Endodermal cell (in vitro differentiated cells): ENCODE results near the gene RPS6KB2. TPM values are rescaled to one million over a fixed set of nuclear protein-coding genes. Genes with fewer than 3 reads are reported as not detected.

Source experiments
- DNase-seq: peaks from one replicate; pipeline ENCODE4 v3.0.0-alpha.2; 2017
- H3K27ac ChIP-seq: 2 replicates; pipeline ENCODE4 v1.5.1; 2013; ENCODE audit warnings: mild to moderate bottlenecking, low read depth, low read length, moderate library complexity
- H3K27me3 ChIP-seq: 2 replicates; pipeline ENCODE4 v1.6.1; 2013; ENCODE audit warnings: mild to moderate bottlenecking, low read length, moderate library complexity; ENCODE audit not compliant: insufficient read depth, control insufficient read depth, poor library complexity, severe bottlenecking
- H3K36me3 ChIP-seq: 2 replicates; pipeline ENCODE4 v1.7.0; 2013; ENCODE audit warnings: mild to moderate bottlenecking, low read length, moderate library complexity; ENCODE audit not compliant: control insufficient read depth, insufficient read depth
- H3K4me1 ChIP-seq: one replicate; pipeline ENCODE4 v1.7.0; 2013; ENCODE audit warnings: low read length; ENCODE audit not compliant: control insufficient read depth, insufficient read depth
- H3K4me3 ChIP-seq: 2 replicates; pipeline ENCODE4 v1.5.1; 2013; ENCODE audit warnings: mild to moderate bottlenecking, low read length, moderate library complexity
- H3K9ac ChIP-seq: 2 replicates; pipeline ENCODE4 v1.6.1; 2013; ENCODE audit warnings: mild to moderate bottlenecking, low read length, moderate library complexity; ENCODE audit not compliant: poor library complexity, severe bottlenecking; ENCODE audit errors: extremely low read depth
- H3K9me3 ChIP-seq: 2 replicates; pipeline ENCODE4 v1.6.1; 2013; ENCODE audit warnings: mild to moderate bottlenecking, low read length, moderate library complexity; ENCODE audit not compliant: control insufficient read depth
- H3K27ac Mint-ChIP-seq: 2 replicates; pipeline ENCODE4 v1.8.0; 2020; ENCODE audit warnings: mixed read lengths
- H3K27me3 Mint-ChIP-seq: 2 replicates; pipeline ENCODE4 v1.8.0; 2021; ENCODE audit warnings: mild to moderate bottlenecking, mixed read lengths; ENCODE audit not compliant: insufficient read depth
- H3K36me3 Mint-ChIP-seq: 2 replicates; pipeline ENCODE4 v1.8.0; 2020; ENCODE audit warnings: low read depth, mixed read lengths
- H3K4me1 Mint-ChIP-seq: 2 replicates; pipeline ENCODE4 v1.8.0; 2020; ENCODE audit warnings: mixed read lengths
- H3K4me3 Mint-ChIP-seq: 2 replicates; pipeline ENCODE4 v1.8.0; 2020; ENCODE audit warnings: mild to moderate bottlenecking, moderate library complexity, mixed read lengths
- H3K9me3 Mint-ChIP-seq: 2 replicates; pipeline ENCODE4 v1.8.0; 2020; ENCODE audit warnings: mild to moderate bottlenecking, mixed read lengths
- CTCF ChIP-seq: fragments of 200-600 bp; sonication (generic); conservative IDR thresholded peaks from 2 replicates; pipeline ENCODE4 v1.5.0; 2021; ENCODE audit warnings: antibody characterized with exemption, mild to moderate bottlenecking
- WGBS, 2 experiments: methylation state at CpG; one replicate each; pipeline versions ENCODE4 v1.1.5 to v1.1.7; 2013; ENCODE audit warnings: missing lambda C conversion rate in 2 of 2, mixed read lengths in 1 of 2; ENCODE audit not compliant: insufficient coverage in 1 of 2, insufficient read length in 1 of 2; 5-methylcytosine and 5-hydroxymethylcytosine counted together
- total RNA-seq, 2 donors: library from RNA; stranded (reverse); fragmentation: NEBNext Ultra II Directional in 1 of 2; extraction: Animal tissue kit (Norgen Biotek cat#: 25700) in 1 of 2; gene quantifications; 2 replicates in 1 of 2; 3 replicates in 1 of 2; pipeline ENCODE4 v1.2.1, GENCODE V29; 2021

The RPS6KB2 gene
- total RNA-seq, 2 donors from 2014 or later: 47.0 to 51.8 TPM

GRCh38 chr11:67379061-67380058 is 48.9 kb upstream of the RPS6KB2 start:
- H3K27ac Mint-ChIP-seq: no peak overlapping the region
- Histone ChIP-seq H3K36me3 (no peaks in the 10 kb centered on the region), H3K9me3 (no peaks in the 10 kb centered on the region), H3K27me3 (no peaks in the 10 kb centered on the region), H3K9ac (no peak overlapping the region), H3K4me1 (peaks cover 22% of the 10 kb centered on the region), H3K4me3 (no peak overlapping the region), H3K27ac (no peak overlapping the region)
- H3K4me3 Mint-ChIP-seq: no peak overlapping the region
- 76 to 83% methylated on average over 12 to 23 of the region's 23 CpGs for WGBS, 2 experiments
- H3K36me3 Mint-ChIP-seq: no peaks in the 10 kb centered on the region
- peaks cover 56% of the 10 kb centered on the region for H3K27me3 Mint-ChIP-seq
- no peaks in the 10 kb centered on the region for H3K9me3 Mint-ChIP-seq
- TF ChIP-seq CTCF: no peak
- peak; percentile 51 for DNase-seq
- H3K4me1 Mint-ChIP-seq: peaks cover 20% of the 10 kb centered on the region

GRCh38 chr11:67381244-67381972 is 46.9 kb upstream of the RPS6KB2 start:
- DNase-seq: no peak
- no peak overlapping the region for H3K4me3 ChIP-seq
- no peak overlapping the region for H3K4me3 Mint-ChIP-seq
- H3K9me3 ChIP-seq: no peaks in the 10 kb centered on the region
- no peak overlapping the region for H3K9ac ChIP-seq
- peaks cover 6% of the 10 kb centered on the region for H3K4me1 ChIP-seq
- no peak overlapping the region for H3K27ac ChIP-seq
- peaks cover 7% of the 10 kb centered on the region for H3K4me1 Mint-ChIP-seq
- no peaks in the 10 kb centered on the region for H3K36me3 ChIP-seq
- H3K27ac Mint-ChIP-seq: no peak overlapping the region
- H3K27me3 ChIP-seq: peaks cover 9% of the 10 kb centered on the region
- no peaks in the 10 kb centered on the region for H3K9me3 Mint-ChIP-seq
- WGBS, 2 experiments: 93 to 97% methylated on average over 10 to 13 of the region's 13 CpGs
- H3K27me3 Mint-ChIP-seq: peaks cover 55% of the 10 kb centered on the region
- H3K36me3 Mint-ChIP-seq: no peaks in the 10 kb centered on the region
- no peak for TF ChIP-seq CTCF

GRCh38 chr11:67382276-67383136 is 45.8 kb upstream of the RPS6KB2 start:
- WGBS, 2 experiments: 47 to 50% methylated on average over 15 to 16 of the region's 16 CpGs
- no peak overlapping the region for H3K4me3 ChIP-seq
- no peaks in the 10 kb centered on the region for H3K9me3 ChIP-seq
- TF ChIP-seq CTCF: peak; percentile 98
- H3K27ac ChIP-seq: no peak overlapping the region
- Mint-ChIP-seq H3K27me3 (peaks cover 44% of the 10 kb centered on the region), H3K27ac (no peak overlapping the region), H3K9me3 (no peaks in the 10 kb centered on the region), H3K4me3 (no peak overlapping the region), H3K36me3 (no peaks in the 10 kb centered on the region), H3K4me1 (peaks cover 10% of the 10 kb centered on the region)
- peaks cover 9% of the 10 kb centered on the region for H3K27me3 ChIP-seq
- peak; percentile 95 for DNase-seq
- H3K4me1 ChIP-seq: no peaks in the 10 kb centered on the region
- H3K9ac ChIP-seq: no peak overlapping the region
- no peaks in the 10 kb centered on the region for H3K36me3 ChIP-seq
